Tibial artery (tissue), 4 donors: Measurements from ENCODE around the gene IGSF9B.

Experiments
- DNase-seq, 2 donors: peaks; one replicate each; pipeline ENCODE4 v3.0.0-alpha.2; 2019
- H3K27ac ChIP-seq, 2 donors: fragments of 200-600 bp; sonication (generic) in 1 of 2; 1 replicate in 1 of 2; 2 replicates in 1 of 2; pipeline ENCODE4 v1.5.1; 2018 to 2019; ENCODE audit warnings: mild to moderate bottlenecking in 1 of 2
- H3K27me3 ChIP-seq, 2 donors: fragments of 200-600 bp; sonication (generic) in 1 of 2; one replicate each; pipeline versions ENCODE4 v1.5.1 to v1.6.0; 2016 to 2019
- H3K36me3 ChIP-seq, 3 donors: fragments of 200-600 bp; sonication (generic) in 2 of 3; one replicate each; pipeline ENCODE4 v1.5.1; 2016 to 2019; ENCODE audit warnings: mild to moderate bottlenecking in 2 of 3
- H3K4me1 ChIP-seq, 4 donors: fragments of 200-600 bp; sonication (generic) in 2 of 4; 1 replicate in 3 of 4; 2 replicates in 1 of 4; pipeline ENCODE4 v1.5.1; 2016 to 2019
- H3K4me3 ChIP-seq, 2 donors: fragments of 200-600 bp; sonication (generic) in 1 of 2; 1 replicate in 1 of 2; 2 replicates in 1 of 2; pipeline ENCODE4 v1.5.1; 2018 to 2019; ENCODE audit warnings: mild to moderate bottlenecking in 2 of 2
- H3K9me3 ChIP-seq, 3 donors: fragments of 200-600 bp; sonication (generic) in 1 of 3; one replicate each; pipeline ENCODE4 v1.5.1; 2016 to 2019
- intact Hi-C: fragments of 100-400 bp; cut with DNase I; formaldehyde crosslinking; loops from one replicate; pipeline ENCODE4 v1.15.0; 2023; ENCODE audit warnings: low total_unique reads
- TF ChIP-seq, protein P1 (sequence below), 2 experiments: fragments of 200-600 bp in 1 of 2; fragments of 450-650 bp in 1 of 2; IDR thresholded peaks; one replicate each; pipeline ENCODE4 v1.5.1; 2017 to 2019; ENCODE audit warnings: antibody characterized with exemption in 2 of 2, mild to moderate bottlenecking in 1 of 2, moderate library complexity in 1 of 2

IGSF9B gene

DNA sequence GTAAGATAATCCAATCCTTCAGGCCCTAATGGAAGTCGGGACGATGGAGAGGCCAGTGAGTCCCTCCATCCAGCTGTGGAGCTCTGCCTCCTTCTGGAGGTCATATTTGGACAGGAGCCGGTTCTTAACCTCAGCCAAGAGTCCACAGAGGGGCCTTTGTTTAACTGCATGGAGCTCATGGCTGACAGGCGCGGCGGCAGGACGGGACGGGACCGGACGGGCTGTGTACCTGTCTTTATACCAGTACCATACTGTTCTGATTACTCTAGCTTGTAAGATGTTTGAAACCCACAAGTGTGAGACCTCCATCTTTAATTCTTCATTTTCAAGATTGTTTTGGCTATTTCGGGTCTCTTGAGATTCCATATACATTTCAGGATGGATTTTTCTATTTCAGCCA, 91.3 kb downstream of the IGSF9B start:
- DNase-seq, result no peak
- Histone ChIP-seq H3K9me3 (peaks cover 0 to 3% (median 0%) of the 10 kb centered on the region in 3 donors), H3K4me3 (no peak overlapping the region), H3K27me3 (peaks cover 0 to 5% of the 10 kb centered on the region in 2 donors), H3K27ac (no peak overlapping the region), H3K36me3 (no peaks in the 10 kb centered on the region), H3K4me1 (no peaks in the 10 kb centered on the region)
- intact Hi-C loops, result no loop called here
- TF ChIP-seq, protein P1, sequence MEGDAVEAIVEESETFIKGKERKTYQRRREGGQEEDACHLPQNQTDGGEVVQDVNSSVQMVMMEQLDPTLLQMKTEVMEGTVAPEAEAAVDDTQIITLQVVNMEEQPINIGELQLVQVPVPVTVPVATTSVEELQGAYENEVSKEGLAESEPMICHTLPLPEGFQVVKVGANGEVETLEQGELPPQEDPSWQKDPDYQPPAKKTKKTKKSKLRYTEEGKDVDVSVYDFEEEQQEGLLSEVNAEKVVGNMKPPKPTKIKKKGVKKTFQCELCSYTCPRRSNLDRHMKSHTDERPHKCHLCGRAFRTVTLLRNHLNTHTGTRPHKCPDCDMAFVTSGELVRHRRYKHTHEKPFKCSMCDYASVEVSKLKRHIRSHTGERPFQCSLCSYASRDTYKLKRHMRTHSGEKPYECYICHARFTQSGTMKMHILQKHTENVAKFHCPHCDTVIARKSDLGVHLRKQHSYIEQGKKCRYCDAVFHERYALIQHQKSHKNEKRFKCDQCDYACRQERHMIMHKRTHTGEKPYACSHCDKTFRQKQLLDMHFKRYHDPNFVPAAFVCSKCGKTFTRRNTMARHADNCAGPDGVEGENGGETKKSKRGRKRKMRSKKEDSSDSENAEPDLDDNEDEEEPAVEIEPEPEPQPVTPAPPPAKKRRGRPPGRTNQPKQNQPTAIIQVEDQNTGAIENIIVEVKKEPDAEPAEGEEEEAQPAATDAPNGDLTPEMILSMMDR (IDR thresholded peaks at IDR 0.05), result no peak

DNA sequence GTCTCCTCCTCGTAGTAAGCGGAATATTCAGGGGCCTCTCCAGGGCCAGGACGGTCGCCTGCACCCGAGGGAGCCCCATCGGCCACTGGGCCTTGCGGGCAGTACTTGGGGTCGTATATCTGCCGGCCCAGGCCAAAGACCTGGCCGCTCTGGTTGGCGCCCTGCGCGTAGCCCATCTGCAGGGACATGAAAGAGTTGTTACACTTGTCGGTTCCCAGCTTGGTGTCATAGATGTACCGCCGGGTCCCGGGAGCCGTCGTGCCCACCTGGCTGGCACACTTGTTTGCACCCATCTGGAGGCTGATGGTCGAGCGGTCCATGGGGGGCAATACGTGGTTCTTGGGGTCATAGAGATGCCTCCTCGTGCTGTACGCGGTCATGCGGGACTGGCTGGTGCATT, 92.0 kb downstream of the IGSF9B start:
- TF ChIP-seq, protein P1 (IDR thresholded peaks at IDR 0.05), result no peak
- Histone ChIP-seq H3K9me3 (peaks cover 0 to 3% (median 0%) of the 10 kb centered on the region in 3 donors), H3K36me3 (no peaks in the 10 kb centered on the region), H3K27ac (no peak overlapping the region), H3K27me3 (peaks cover 0 to 5% of the 10 kb centered on the region in 2 donors), H3K4me1 (no peaks in the 10 kb centered on the region), H3K4me3 (no peak overlapping the region)
- intact Hi-C loops, result no loop called here
- DNase-seq, result no peak

DNA sequence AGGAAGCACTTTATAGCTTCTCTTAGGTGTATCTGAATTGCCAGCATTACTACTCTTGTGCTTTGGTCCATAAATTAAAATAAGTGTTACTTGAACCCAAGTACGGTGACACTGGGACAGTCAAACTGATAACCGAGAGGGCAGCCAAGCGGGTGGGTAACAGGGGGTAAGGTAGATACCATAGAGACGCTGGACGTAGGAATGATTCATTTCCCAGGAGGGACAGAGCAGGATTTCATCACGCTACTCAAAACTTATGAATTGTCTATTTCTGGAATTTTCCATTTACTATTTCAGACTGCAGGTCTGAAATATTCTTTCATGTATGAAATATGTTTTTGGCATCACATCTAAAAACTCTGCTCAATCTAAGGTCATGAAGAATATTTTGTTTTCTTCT, 96.6 kb downstream of the IGSF9B start:
- H3K27ac ChIP-seq, result no peak overlapping the region
- no peaks in the 10 kb centered on the region for H3K4me1 ChIP-seq
- no peak for DNase-seq
- peaks cover 0 to under 1% (median 0%) of the 10 kb centered on the region in 3 donors for H3K9me3 ChIP-seq
- intact Hi-C loops, result no loop called here
- H3K36me3 ChIP-seq, result no peaks in the 10 kb centered on the region
- no peak overlapping the region for H3K4me3 ChIP-seq
- TF ChIP-seq, protein P1 (IDR thresholded peaks at IDR 0.05), result no peak
- H3K27me3 ChIP-seq, result peaks cover 0 to 5% of the 10 kb centered on the region in 2 donors
